SK-N-SH treated with all-trans-retinoic acid at 6 μM for 48 hours (cell line): Measurements from ENCODE around the gene IDI2.

ENCODE experiments used
- ATAC-seq: fragments of 200-7000 bp; cut with Tn5 transposase; 3 replicates; pipeline ENCODE4 v1.9.1; 2020; ENCODE audit warnings: mild to moderate bottlenecking, moderate library complexity
- BACH2 ChIP-seq: fragments of 250-450 bp; sonication (Bioruptor Pico); IDR thresholded peaks from 2 replicates; pipeline ENCODE4 v1.9.0; 2021; ENCODE audit warnings: mild to moderate bottlenecking, borderline replicate concordance
- ESRRG ChIP-seq: fragments of 250-450 bp; sonication (Bioruptor Pico); IDR thresholded peaks from 2 replicates; pipeline ENCODE4 v1.6.1; 2021; ENCODE audit warnings: mild to moderate bottlenecking
- GLIS3 ChIP-seq: fragments of 250-450 bp; sonication (Bioruptor Pico); IDR thresholded peaks from 2 replicates; pipeline ENCODE4 v1.5.0; 2020; ENCODE audit warnings: mild to moderate bottlenecking, moderate library complexity
- OSR1 ChIP-seq: fragments of 250-450 bp; sonication (Bioruptor Pico); IDR thresholded peaks from 2 replicates; pipeline ENCODE4 v1.8.0; 2022; ENCODE audit warnings: moderate library complexity, mild to moderate bottlenecking, inconsistent platforms
- POU6F1 ChIP-seq: fragments of 250-450 bp; sonication (Bioruptor Pico); IDR thresholded peaks from 2 replicates; pipeline ENCODE4 v1.8.0; 2021; ENCODE audit warnings: low read depth, mild to moderate bottlenecking, moderate library complexity, borderline replicate concordance
- PPARA ChIP-seq: fragments of 250-450 bp; sonication (Bioruptor Pico); IDR thresholded peaks from 2 replicates; pipeline ENCODE4 v1.5.0; 2020; ENCODE audit warnings: mild to moderate bottlenecking, borderline replicate concordance
- RARB ChIP-seq: fragments of 250-450 bp; sonication (Bioruptor Pico); IDR thresholded peaks from 2 replicates; pipeline ENCODE4 v1.8.0; 2021; ENCODE audit warnings: mild to moderate bottlenecking, moderate library complexity
- SNAI2 ChIP-seq: fragments of 250-450 bp; sonication (Bioruptor Pico); IDR thresholded peaks from 2 replicates; pipeline ENCODE4 v1.5.0; 2020; ENCODE audit warnings: mild to moderate bottlenecking, moderate library complexity
- TOX ChIP-seq: fragments of 250-450 bp; sonication (Bioruptor Pico); IDR thresholded peaks from 2 replicates; pipeline ENCODE4 v1.8.0; 2021; ENCODE audit warnings: mild to moderate bottlenecking, moderate library complexity, borderline replicate concordance
- ZC3H10 ChIP-seq: fragments of 250-450 bp; sonication (Bioruptor Pico); IDR thresholded peaks from 2 replicates; pipeline ENCODE4 v1.5.1; 2021; ENCODE audit warnings: mild to moderate bottlenecking, moderate library complexity
- ZFP3 ChIP-seq: fragments of 250-450 bp; sonication (Bioruptor Pico); IDR thresholded peaks from 2 replicates; pipeline ENCODE4 v1.5.0; 2020; ENCODE audit warnings: mild to moderate bottlenecking, moderate library complexity
- ZNF565 ChIP-seq: fragments of 450-650 bp; formaldehyde crosslinking; conservative IDR thresholded peaks from 2 replicates; pipeline ENCODE4 v1.5.0; 2020; ENCODE audit warnings: low read depth, mild to moderate bottlenecking, moderate library complexity
- ZNF70 ChIP-seq: fragments of 450-650 bp; formaldehyde crosslinking; IDR thresholded peaks from 2 replicates; pipeline ENCODE4 v1.5.0; 2020; ENCODE audit warnings: mild to moderate bottlenecking, moderate library complexity
- TF ChIP-seq, protein P1 (sequence below): fragments of 250-450 bp; sonication (Bioruptor Pico); IDR thresholded peaks from 2 replicates; pipeline ENCODE4 v1.5.1; 2021; ENCODE audit warnings: mild to moderate bottlenecking, moderate library complexity
- TF ChIP-seq, protein P2 (sequence below): fragments of 250-450 bp; sonication (Bioruptor Pico); IDR thresholded peaks from 2 replicates; pipeline ENCODE4 v1.5.1; 2020; ENCODE audit warnings: low read depth, mild to moderate bottlenecking, moderate library complexity
- TF ChIP-seq, protein P3 (sequence below): fragments of 250-450 bp; sonication (Bioruptor Pico); IDR thresholded peaks from 2 replicates; pipeline ENCODE4 v1.8.0; 2020; ENCODE audit warnings: mild to moderate bottlenecking, moderate library complexity, borderline replicate concordance
- TF ChIP-seq, protein P4 (sequence below): fragments of 250-450 bp; sonication (Bioruptor Pico); IDR thresholded peaks from 2 replicates; pipeline ENCODE4 v1.5.0; 2020; ENCODE audit warnings: mild to moderate bottlenecking, moderate library complexity

The IDI2 gene

DNA sequence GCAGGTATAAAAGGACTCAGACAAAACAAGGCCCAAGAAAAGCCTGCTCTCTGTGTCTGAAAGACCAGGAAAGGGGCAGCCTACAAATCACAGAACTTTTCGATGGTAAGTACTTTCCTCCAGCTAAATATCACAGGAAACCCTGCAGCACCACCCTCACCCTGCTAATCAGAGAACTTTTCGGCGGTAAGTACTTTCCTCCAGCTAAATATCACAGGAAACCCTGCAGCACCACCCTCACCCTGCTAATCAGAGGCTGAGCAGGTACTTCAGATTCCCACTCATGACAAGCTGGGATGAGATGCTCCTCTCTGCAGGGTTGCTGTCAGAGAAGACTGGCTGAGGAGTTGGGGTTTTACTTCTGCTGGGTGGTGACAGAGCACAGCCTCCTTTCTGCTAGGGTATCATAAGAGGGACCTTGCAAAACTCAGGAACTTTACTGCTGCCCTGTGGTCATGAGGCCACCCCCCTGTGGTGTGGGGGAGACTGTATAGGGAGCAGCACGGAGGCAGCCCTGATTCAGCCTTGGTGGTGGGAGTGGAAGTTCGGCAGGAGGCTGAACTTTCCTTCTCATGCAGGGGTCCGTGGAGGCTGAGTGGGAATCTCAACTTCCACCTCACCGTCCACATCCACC, 37.7 kb upstream of the IDI2 start (continued):
- no peak for TF ChIP-seq PPARA (CRISPR knock-in tag)
- TF ChIP-seq ZFP3 (CRISPR knock-in tag): no peak
- TF ChIP-seq BACH2 (CRISPR knock-in tag): no peak
- TF ChIP-seq OSR1 (CRISPR knock-in tag): no peak

DNA sequence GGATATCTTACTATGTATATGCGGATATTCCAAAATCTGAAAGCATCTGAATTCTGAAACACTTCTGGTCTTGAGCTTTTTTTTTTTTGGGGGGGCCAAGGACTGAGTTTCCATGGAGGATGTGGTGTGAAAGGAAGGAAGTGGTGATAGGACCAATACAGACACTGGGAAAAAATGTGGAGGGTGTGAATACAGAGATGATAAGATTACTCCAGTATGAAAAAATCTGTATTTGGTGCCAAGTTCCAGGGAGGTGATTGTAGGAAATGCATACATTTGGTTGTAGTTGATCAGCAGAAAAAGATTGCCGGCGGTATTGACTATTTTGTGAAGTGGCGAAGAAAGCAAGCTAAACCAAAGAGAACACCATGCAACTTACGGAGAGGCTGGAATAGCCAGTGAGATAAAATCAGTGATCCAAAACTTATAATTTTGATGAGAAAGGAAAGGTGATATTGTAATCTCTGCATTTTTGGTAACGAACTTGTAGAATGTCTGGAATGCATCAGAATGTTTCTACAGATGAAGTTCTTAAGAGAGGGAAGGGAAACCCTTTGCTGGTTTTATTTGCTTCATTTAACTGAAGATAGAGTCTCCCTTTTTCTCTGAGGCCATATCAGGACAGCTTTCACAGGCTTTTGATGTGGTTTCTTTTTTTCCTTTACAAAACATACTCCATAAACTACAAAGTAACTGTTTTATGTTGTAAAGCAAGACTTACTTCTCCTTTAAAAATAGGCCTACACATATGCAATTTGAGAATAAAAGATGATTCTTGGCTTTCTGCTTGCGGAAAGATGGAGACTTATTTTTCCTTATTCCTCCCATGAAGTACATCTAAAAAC, 36.5 kb upstream of the IDI2 start:
- no peak for TF ChIP-seq RARB (CRISPR knock-in tag)
- TF ChIP-seq BACH2 (CRISPR knock-in tag): no peak
- no peak for TF ChIP-seq ESRRG
- no peak for TF ChIP-seq ZC3H10 (CRISPR knock-in tag)
- TF ChIP-seq SNAI2: no peak
- TF ChIP-seq ZNF565: no peak
- TF ChIP-seq, protein P1, sequence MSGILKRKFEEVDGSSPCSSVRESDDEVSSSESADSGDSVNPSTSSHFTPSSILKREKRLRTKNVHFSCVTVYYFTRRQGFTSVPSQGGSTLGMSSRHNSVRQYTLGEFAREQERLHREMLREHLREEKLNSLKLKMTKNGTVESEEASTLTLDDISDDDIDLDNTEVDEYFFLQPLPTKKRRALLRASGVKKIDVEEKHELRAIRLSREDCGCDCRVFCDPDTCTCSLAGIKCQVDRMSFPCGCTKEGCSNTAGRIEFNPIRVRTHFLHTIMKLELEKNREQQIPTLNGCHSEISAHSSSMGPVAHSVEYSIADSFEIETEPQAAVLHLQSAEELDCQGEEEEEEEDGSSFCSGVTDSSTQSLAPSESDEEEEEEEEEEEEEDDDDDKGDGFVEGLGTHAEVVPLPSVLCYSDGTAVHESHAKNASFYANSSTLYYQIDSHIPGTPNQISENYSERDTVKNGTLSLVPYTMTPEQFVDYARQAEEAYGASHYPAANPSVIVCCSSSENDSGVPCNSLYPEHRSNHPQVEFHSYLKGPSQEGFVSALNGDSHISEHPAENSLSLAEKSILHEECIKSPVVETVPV (CRISPR knock-in tag): no peak
- no peak for TF ChIP-seq ZNF70 (CRISPR knock-in tag)
- TF ChIP-seq PPARA (CRISPR knock-in tag): no peak
- TF ChIP-seq OSR1 (CRISPR knock-in tag): no peak
- TF ChIP-seq, protein P2, sequence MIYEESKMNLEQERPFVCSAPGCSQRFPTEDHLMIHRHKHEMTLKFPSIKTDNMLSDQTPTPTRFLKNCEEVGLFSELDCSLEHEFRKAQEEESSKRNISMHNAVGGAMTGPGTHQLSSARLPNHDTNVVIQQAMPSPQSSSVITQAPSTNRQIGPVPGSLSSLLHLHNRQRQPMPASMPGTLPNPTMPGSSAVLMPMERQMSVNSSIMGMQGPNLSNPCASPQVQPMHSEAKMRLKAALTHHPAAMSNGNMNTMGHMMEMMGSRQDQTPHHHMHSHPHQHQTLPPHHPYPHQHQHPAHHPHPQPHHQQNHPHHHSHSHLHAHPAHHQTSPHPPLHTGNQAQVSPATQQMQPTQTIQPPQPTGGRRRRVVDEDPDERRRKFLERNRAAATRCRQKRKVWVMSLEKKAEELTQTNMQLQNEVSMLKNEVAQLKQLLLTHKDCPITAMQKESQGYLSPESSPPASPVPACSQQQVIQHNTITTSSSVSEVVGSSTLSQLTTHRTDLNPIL (CRISPR knock-in tag): no peak
- TF ChIP-seq ZFP3 (CRISPR knock-in tag): no peak
- TF ChIP-seq GLIS3 (CRISPR knock-in tag): no peak
- no peak for ATAC-seq

GRCh38 chr10:1059902-1060301, 34.2 kb upstream of the IDI2 start:
- no peak for ATAC-seq
- TF ChIP-seq ESRRG (no peak), POU6F1 (no peak), ZNF565 (no peak), RARB (CRISPR knock-in tag) (no peak), ZNF70 (CRISPR knock-in tag) (no peak)
- TF ChIP-seq, protein P3, sequence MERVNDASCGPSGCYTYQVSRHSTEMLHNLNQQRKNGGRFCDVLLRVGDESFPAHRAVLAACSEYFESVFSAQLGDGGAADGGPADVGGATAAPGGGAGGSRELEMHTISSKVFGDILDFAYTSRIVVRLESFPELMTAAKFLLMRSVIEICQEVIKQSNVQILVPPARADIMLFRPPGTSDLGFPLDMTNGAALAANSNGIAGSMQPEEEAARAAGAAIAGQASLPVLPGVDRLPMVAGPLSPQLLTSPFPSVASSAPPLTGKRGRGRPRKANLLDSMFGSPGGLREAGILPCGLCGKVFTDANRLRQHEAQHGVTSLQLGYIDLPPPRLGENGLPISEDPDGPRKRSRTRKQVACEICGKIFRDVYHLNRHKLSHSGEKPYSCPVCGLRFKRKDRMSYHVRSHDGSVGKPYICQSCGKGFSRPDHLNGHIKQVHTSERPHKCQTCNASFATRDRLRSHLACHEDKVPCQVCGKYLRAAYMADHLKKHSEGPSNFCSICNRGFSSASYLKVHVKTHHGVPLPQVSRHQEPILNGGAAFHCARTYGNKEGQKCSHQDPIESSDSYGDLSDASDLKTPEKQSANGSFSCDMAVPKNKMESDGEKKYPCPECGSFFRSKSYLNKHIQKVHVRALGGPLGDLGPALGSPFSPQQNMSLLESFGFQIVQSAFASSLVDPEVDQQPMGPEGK (CRISPR knock-in tag): no peak
- TF ChIP-seq, protein P4, sequence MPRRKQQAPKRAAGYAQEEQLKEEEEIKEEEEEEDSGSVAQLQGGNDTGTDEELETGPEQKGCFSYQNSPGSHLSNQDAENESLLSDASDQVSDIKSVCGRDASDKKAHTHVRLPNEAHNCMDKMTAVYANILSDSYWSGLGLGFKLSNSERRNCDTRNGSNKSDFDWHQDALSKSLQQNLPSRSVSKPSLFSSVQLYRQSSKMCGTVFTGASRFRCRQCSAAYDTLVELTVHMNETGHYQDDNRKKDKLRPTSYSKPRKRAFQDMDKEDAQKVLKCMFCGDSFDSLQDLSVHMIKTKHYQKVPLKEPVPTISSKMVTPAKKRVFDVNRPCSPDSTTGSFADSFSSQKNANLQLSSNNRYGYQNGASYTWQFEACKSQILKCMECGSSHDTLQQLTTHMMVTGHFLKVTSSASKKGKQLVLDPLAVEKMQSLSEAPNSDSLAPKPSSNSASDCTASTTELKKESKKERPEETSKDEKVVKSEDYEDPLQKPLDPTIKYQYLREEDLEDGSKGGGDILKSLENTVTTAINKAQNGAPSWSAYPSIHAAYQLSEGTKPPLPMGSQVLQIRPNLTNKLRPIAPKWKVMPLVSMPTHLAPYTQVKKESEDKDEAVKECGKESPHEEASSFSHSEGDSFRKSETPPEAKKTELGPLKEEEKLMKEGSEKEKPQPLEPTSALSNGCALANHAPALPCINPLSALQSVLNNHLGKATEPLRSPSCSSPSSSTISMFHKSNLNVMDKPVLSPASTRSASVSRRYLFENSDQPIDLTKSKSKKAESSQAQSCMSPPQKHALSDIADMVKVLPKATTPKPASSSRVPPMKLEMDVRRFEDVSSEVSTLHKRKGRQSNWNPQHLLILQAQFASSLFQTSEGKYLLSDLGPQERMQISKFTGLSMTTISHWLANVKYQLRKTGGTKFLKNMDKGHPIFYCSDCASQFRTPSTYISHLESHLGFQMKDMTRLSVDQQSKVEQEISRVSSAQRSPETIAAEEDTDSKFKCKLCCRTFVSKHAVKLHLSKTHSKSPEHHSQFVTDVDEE (CRISPR knock-in tag): no peak
- TF ChIP-seq, all 23 proteins: peak for 0

DNA sequence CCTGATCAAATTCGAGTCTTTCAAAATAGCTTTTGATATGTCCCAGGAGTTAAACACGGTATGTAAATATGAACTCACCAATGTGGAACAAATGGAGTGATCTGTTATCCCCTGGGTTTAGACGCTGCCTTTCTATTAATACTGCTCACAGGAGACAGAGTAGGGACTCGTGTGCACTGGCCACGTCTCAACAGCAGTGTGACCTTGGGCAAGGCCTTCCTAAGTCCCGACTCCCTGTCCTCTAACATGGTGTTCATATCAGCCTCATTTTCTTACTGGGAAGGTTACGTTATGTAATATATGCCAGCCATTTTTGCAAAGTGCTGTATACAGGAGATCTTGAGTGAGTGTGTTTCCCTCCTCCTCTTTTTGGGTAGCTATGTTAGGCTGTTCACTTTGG, 32.4 kb upstream of the IDI2 start:
- no peak for ATAC-seq
- TF ChIP-seq, protein P4 (CRISPR knock-in tag): no peak
- no peak for TF ChIP-seq GLIS3 (CRISPR knock-in tag)
- TF ChIP-seq TOX (CRISPR knock-in tag): no peak
- TF ChIP-seq, protein P1 (CRISPR knock-in tag): no peak
- TF ChIP-seq BACH2 (CRISPR knock-in tag): no peak
- no peak for TF ChIP-seq ZNF565
- TF ChIP-seq POU6F1: no peak
